ENCODE data around the gene TMED4. TPM values are rescaled to one million over a fixed set of nuclear protein-coding genes. Genes with fewer than 3 reads are reported as not detected.

The TMED4 gene
- polyA plus RNA-seq, 1 donor from 2014 or later, result 158 TPM

DNA sequence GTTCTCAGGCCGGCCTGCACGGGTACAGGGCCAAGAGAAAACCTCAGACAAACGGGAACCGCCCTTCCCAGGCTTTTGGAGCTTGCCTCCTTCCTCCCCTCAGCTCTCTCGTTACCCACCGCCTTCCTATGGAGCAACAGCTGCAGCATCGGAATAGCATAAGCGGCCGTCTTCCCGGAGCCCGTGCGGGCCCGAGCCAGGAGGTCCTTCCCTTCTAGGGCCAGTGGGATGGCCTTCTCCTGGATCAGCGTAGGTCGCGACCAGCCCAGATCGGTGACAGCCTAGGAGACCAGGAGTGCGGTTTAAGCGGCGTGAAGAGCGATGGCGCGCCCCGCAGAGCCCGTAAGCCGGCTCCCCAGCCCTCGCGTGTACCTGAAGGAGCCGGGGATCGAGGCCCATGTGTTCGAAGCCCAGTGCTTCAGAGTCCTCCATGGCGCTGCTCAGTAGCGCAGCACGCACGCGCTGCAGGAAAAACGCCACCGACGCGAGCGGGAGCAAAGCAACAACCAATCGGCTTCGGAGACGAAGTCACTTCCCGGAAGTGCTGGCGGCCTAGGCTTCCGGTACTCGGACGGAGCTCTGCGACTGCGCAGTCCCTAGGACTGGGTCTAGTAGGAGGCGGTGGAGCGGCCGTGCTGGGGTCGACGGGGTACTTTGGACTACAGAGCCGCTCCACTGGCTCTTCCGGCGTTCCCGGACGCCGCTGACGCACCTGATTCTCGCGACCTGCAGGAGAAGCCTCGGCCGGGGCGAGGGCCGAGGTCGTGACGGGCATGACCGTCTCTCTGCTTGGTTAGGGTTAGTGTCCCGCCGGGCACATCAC lies 8.4 kb downstream of the TMED4 start, which contains the start of gene DDX56 (continued):
- TF ChIP-seq MXI1 (conservative IDR thresholded peaks at IDR 0.05; ENCODE audit: poor library complexity, severe bottlenecking) (peak; percentile 99), TAF1 (IDR thresholded peaks at IDR 0.05; ENCODE audit: low read depth) (no peak)

DNA sequence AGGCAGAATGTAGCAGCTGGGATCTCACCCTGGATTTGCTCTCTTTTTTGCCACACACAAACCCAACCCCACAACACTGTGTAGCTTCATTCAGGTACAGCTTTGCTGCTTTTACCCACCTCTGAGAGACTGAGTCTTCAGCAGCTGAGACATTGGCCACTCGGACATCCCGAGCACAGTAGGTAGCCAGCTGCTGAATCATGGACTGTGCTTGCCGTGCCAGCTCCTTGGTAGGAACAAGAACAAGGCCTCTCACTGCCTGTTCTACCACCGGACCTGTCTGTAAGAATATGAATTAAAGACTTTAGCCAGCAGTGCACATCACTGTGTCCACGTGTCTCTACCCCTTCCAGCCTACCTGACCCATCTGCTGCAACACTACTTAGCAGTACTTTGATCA lies 9.3 kb downstream of the TMED4 start:
- Histone ChIP-seq H3K9ac (ENCODE audit: low read length) (peak overlapping the region; percentile 84), H3F3A (ENCODE audit: insufficient read depth, low read length, poor library complexity, severe bottlenecking) (no peaks in the 10 kb centered on the region), H3K79me2 (replicated peaks; ENCODE audit: insufficient read depth, low read length) (peaks cover 9% of the 10 kb centered on the region), H3K27ac (ENCODE audit: low read length) (no peak overlapping the region), H2AFZ (ENCODE audit: low read depth, low read length) (no peak overlapping the region), H3K9me3 (ENCODE audit: low read length) (no peaks in the 10 kb centered on the region), H3K9me2 (ENCODE audit: insufficient read depth, low read length) (no peaks in the 10 kb centered on the region), H3K4me3 (ENCODE audit: low read length) (peak overlapping the region; percentile 87), H3K27me3 (ENCODE audit: insufficient read depth, low read depth, low read length) (no peaks in the 10 kb centered on the region), H3K36me3 (ENCODE audit: insufficient read depth, low read length) (no peaks in the 10 kb centered on the region), H3K4me2 (ENCODE audit: low read length) (peak overlapping the region; percentile 77), H4K20me1 (ENCODE audit: insufficient read depth) (no peaks in the 10 kb centered on the region)
- TF ChIP-seq EP300 (conservative IDR thresholded peaks at IDR 0.05; ENCODE audit: poor library complexity, severe bottlenecking), result no peak
- no peak for TF ChIP-seq MXI1 (conservative IDR thresholded peaks at IDR 0.05; ENCODE audit: poor library complexity, severe bottlenecking)
- TF ChIP-seq RAD21 (conservative IDR thresholded peaks at IDR 0.05), result no peak
- TF ChIP-seq, protein P1, sequence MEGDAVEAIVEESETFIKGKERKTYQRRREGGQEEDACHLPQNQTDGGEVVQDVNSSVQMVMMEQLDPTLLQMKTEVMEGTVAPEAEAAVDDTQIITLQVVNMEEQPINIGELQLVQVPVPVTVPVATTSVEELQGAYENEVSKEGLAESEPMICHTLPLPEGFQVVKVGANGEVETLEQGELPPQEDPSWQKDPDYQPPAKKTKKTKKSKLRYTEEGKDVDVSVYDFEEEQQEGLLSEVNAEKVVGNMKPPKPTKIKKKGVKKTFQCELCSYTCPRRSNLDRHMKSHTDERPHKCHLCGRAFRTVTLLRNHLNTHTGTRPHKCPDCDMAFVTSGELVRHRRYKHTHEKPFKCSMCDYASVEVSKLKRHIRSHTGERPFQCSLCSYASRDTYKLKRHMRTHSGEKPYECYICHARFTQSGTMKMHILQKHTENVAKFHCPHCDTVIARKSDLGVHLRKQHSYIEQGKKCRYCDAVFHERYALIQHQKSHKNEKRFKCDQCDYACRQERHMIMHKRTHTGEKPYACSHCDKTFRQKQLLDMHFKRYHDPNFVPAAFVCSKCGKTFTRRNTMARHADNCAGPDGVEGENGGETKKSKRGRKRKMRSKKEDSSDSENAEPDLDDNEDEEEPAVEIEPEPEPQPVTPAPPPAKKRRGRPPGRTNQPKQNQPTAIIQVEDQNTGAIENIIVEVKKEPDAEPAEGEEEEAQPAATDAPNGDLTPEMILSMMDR (IDR thresholded peaks at IDR 0.05; ENCODE audit: poor library complexity, severe bottlenecking), result no peak
- TF ChIP-seq TAF1 (IDR thresholded peaks at IDR 0.05; ENCODE audit: low read depth), result no peak

DNA sequence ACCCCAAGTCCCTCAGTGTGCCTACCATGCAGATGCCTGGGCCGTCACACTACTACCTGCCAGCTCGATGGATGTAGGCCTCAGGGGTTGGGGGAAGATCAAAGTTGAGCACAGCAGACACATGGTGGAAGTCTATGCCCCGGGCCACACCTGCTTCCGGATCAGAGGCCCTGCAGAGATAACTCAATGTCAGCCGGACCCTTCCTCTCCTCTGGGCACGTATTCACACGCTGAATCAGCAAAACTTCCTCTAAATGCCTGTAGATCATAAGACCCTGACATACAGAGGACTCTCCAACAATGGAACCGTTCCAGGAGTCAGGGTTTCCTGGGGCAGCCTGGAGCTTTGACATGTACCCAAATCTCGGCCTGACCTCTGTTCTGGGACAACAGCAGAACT lies 12.1 kb downstream of the TMED4 start:
- H3K27me3 ChIP-seq (ENCODE audit: insufficient read depth, low read depth, low read length), result no peaks in the 10 kb centered on the region
- TF ChIP-seq EZH2 (IDR thresholded peaks at IDR 0.05; ENCODE audit: borderline replicate concordance, insufficient read depth, low read length, poor library complexity, severe bottlenecking) (no peak), SMC3 (conservative IDR thresholded peaks at IDR 0.05; ENCODE audit: poor library complexity) (no peak), EP300 (conservative IDR thresholded peaks at IDR 0.05; ENCODE audit: poor library complexity, severe bottlenecking) (no peak), TAF1 (IDR thresholded peaks at IDR 0.05; ENCODE audit: low read depth) (no peak), RAD21 (conservative IDR thresholded peaks at IDR 0.05) (no peak), POLR2AphosphoS5 (IDR thresholded peaks at IDR 0.05) (no peak), MXI1 (conservative IDR thresholded peaks at IDR 0.05; ENCODE audit: poor library complexity, severe bottlenecking) (no peak)
- TF ChIP-seq, protein P1 (IDR thresholded peaks at IDR 0.05; ENCODE audit: poor library complexity, severe bottlenecking), result no peak
- TF ChIP-seq, protein P2, sequence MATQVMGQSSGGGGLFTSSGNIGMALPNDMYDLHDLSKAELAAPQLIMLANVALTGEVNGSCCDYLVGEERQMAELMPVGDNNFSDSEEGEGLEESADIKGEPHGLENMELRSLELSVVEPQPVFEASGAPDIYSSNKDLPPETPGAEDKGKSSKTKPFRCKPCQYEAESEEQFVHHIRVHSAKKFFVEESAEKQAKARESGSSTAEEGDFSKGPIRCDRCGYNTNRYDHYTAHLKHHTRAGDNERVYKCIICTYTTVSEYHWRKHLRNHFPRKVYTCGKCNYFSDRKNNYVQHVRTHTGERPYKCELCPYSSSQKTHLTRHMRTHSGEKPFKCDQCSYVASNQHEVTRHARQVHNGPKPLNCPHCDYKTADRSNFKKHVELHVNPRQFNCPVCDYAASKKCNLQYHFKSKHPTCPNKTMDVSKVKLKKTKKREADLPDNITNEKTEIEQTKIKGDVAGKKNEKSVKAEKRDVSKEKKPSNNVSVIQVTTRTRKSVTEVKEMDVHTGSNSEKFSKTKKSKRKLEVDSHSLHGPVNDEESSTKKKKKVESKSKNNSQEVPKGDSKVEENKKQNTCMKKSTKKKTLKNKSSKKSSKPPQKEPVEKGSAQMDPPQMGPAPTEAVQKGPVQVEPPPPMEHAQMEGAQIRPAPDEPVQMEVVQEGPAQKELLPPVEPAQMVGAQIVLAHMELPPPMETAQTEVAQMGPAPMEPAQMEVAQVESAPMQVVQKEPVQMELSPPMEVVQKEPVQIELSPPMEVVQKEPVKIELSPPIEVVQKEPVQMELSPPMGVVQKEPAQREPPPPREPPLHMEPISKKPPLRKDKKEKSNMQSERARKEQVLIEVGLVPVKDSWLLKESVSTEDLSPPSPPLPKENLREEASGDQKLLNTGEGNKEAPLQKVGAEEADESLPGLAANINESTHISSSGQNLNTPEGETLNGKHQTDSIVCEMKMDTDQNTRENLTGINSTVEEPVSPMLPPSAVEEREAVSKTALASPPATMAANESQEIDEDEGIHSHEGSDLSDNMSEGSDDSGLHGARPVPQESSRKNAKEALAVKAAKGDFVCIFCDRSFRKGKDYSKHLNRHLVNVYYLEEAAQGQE (IDR thresholded peaks at IDR 0.05; ENCODE audit: borderline replicate concordance), result no peak
- peaks cover 9% of the 10 kb centered on the region for H3K79me2 ChIP-seq (replicated peaks; ENCODE audit: insufficient read depth, low read length)
- H3K9me2 ChIP-seq (ENCODE audit: insufficient read depth, low read length), result no peaks in the 10 kb centered on the region
- H3K9me3 ChIP-seq (ENCODE audit: low read length), result no peaks in the 10 kb centered on the region
- no peak overlapping the region for H3K9ac ChIP-seq (ENCODE audit: low read length)
- no peaks in the 10 kb centered on the region for H3K36me3 ChIP-seq (ENCODE audit: insufficient read depth, low read length)
- H3K4me2 ChIP-seq (ENCODE audit: low read length), result no peak overlapping the region
- H3K4me3 ChIP-seq (ENCODE audit: low read length), result no peak overlapping the region
- H3F3A ChIP-seq (ENCODE audit: insufficient read depth, low read length, poor library complexity, severe bottlenecking), result no peaks in the 10 kb centered on the region
- no peaks in the 10 kb centered on the region for H4K20me1 ChIP-seq (ENCODE audit: insufficient read depth)
- H2AFZ ChIP-seq (ENCODE audit: low read depth, low read length), result no peak overlapping the region
- no peak overlapping the region for H3K27ac ChIP-seq (ENCODE audit: low read length)
